ENCODE results near the gene TESK2.

Gene TESK2

GRCh38 chr1:45337630-45338325 is 153.2 kb downstream of the TESK2 start:
- DNase-seq (ENCODE audit: extremely low read depth, insufficient read length): no peak
- TF ChIP-seq CTCF (IDR thresholded peaks at IDR 0.05; ENCODE audit: insufficient read depth, low read length, poor library complexity, severe bottlenecking): no peak

GRCh38 chr1:45335855-45336324 is 155.1 kb downstream of the TESK2 start:
- TF ChIP-seq CTCF (IDR thresholded peaks at IDR 0.05; ENCODE audit: insufficient read depth, low read length, poor library complexity, severe bottlenecking): no peak
- Histone ChIP-seq H3K4me3 (replicated peaks; ENCODE audit: low read depth, low read length) (no peak overlapping the region), H3K36me3 (ENCODE audit: control insufficient read depth, insufficient read depth, low read length) (peaks cover 14% of the 10 kb centered on the region), H3K27me3 (replicated peaks; ENCODE audit: control insufficient read depth, insufficient read depth, low read length) (no peaks in the 10 kb centered on the region)
- no peak for DNase-seq (ENCODE audit: extremely low read depth, insufficient read length)

More at GRCh38 chr1:45337630-45338325, 153.2 kb downstream of the TESK2 start:
- H3K4me3 ChIP-seq (replicated peaks; ENCODE audit: low read depth, low read length): no peak overlapping the region
- H3K36me3 ChIP-seq (ENCODE audit: control insufficient read depth, insufficient read depth, low read length): peaks cover 16% of the 10 kb centered on the region
- H3K27me3 ChIP-seq (replicated peaks; ENCODE audit: control insufficient read depth, insufficient read depth, low read length): no peaks in the 10 kb centered on the region

GRCh38 chr1:45334308-45335245 is 156.4 kb downstream of the TESK2 start:
- no peak for DNase-seq (ENCODE audit: extremely low read depth, insufficient read length)
- no peak overlapping the region for H3K4me3 ChIP-seq (replicated peaks; ENCODE audit: low read depth, low read length)
- TF ChIP-seq CTCF (IDR thresholded peaks at IDR 0.05; ENCODE audit: insufficient read depth, low read length, poor library complexity, severe bottlenecking): peak; percentile 3
- peaks cover 14% of the 10 kb centered on the region for H3K36me3 ChIP-seq (ENCODE audit: control insufficient read depth, insufficient read depth, low read length)
- H3K27me3 ChIP-seq (replicated peaks; ENCODE audit: control insufficient read depth, insufficient read depth, low read length): no peaks in the 10 kb centered on the region

GRCh38 chr1:45332346-45332720 is 158.6 kb downstream of the TESK2 start:
- DNase-seq (ENCODE audit: extremely low read depth, insufficient read length): no peak
- H3K36me3 ChIP-seq (ENCODE audit: control insufficient read depth, insufficient read depth, low read length): peaks cover 16% of the 10 kb centered on the region
- TF ChIP-seq CTCF (IDR thresholded peaks at IDR 0.05; ENCODE audit: insufficient read depth, low read length, poor library complexity, severe bottlenecking): no peak
- H3K27me3 ChIP-seq (replicated peaks; ENCODE audit: control insufficient read depth, insufficient read depth, low read length): no peaks in the 10 kb centered on the region
- no peak overlapping the region for H3K4me3 ChIP-seq (replicated peaks; ENCODE audit: low read depth, low read length)

- H3K27me3 ChIP-seq (replicated peaks; ENCODE audit: control insufficient read depth, insufficient read depth, low read length): no peaks in the 10 kb centered on the region
- DNase-seq (ENCODE audit: extremely low read depth, insufficient read length): no peak
- no peak overlapping the region for H3K4me3 ChIP-seq (replicated peaks; ENCODE audit: low read depth, low read length)
- TF ChIP-seq CTCF (IDR thresholded peaks at IDR 0.05; ENCODE audit: insufficient read depth, low read length, poor library complexity, severe bottlenecking): no peak
- peaks cover 16% of the 10 kb centered on the region for H3K36me3 ChIP-seq (ENCODE audit: control insufficient read depth, insufficient read depth, low read length)
Measured at GRCh38 chr1:45331436-45332345, 159.3 kb downstream of the TESK2 start.
